LNCAP (cell line): ENCODE data around the gene CBX2.

Source experiments
- CTCF ChIP-seq: fragments of 450-650 bp; IDR thresholded peaks from 2 replicates; pipeline ENCODE4 v1.5.1; 2017; ENCODE audit warnings: mild to moderate bottlenecking

CBX2 gene

GRCh38 chr17:79836972-79837887 lies 59.3 kb downstream of the CBX2 start:
- no peak for TF ChIP-seq CTCF
